SKM-1 treated with dmso at 0.1 percent for 144 hours (cell line): ENCODE results near the gene PTGIR.
"Not testable (repeated sequence)": the region's sequence is repeated elsewhere in the genome, so short reads cannot be mapped to it uniquely, and the experiment has no call there.

ENCODE experiments used
- DNase-seq: peaks from one replicate; lab custom pipeline; 2025; ENCODE audit not compliant: unreplicated experiment; lab: John Stamatoyannopoulos, UW

Gene PTGIR

DNA sequence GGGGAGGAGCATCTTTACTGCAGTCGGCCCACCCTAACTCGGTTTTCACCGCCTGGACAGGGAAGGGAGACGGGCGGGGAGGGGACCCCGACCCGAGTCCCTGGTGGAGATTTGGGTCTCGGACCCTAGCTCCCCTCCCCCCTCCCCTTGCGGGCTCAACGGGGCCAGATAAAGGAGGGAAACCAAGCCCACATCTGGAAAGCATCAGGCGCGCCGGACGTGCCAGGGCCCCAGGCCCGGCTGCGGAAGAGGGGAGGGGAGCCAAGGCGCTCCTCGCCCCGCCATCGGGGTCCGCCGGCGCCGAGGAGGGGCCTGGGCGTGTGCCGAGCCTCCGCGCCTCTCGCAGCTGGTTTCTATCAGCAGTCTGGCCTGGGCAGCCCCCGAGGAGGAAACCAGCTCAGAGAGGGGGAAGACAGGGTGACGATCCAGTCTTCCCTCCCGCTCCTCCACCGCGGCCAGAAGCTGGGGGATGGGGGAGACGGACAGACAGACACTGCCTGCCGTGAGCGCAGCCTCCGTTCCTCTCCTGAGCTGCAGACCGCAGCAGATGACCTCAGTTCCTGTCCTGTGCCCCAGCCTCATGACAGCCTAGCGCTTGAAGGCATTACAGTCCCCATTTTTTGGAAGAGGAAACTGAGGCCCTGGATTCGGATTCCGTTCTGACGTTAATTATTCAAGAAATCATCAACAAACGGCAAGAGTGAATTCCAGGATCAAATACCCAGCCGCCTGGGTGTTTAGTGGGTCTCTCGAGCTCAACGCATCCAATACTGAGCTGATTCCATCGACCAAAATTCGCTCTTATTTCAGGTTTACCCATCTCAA lies 14.7 kb upstream of the PTGIR start:
- DNase-seq = peak; percentile 11

DNA sequence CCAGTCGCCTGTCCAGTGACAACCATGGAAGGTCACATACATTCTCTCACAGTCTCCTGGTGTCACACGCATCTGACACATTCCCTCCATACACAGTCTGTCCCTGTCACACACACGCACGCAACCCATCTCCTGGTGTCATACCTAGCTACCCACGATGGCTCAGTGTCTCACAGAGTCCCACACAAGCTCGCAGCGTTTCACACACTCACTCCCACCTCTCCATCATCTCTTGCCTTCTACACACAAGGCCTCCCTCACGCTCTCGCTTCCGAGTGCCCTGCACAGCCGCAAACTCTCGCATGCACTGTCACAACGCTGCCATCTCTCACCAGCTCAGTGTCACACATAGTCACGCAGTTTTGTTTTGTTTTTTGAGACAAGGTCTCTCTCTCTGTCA lies 12.3 kb upstream of the PTGIR start:
- DNase-seq = no peak

GRCh38 chr19:46635920-46636761 lies 11.3 kb upstream of the PTGIR start, which contains the start of gene GNG8:
GNG8 (minus strand) TSS chr19:46636202; CDS start chr19:46634682, 1,520 bp downstream.
- no peak for DNase-seq

GRCh38 chr19:46634656-46635218 lies 9.8 kb upstream of the PTGIR start:
- no peak for DNase-seq

GRCh38 chr19:46634045-46634655 lies 9.3 kb upstream of the PTGIR start:
- DNase-seq = no peak

- DNase-seq = no peak
Observed at GRCh38 chr19:46633130-46633529, 8.2 kb upstream of the PTGIR start.

DNA sequence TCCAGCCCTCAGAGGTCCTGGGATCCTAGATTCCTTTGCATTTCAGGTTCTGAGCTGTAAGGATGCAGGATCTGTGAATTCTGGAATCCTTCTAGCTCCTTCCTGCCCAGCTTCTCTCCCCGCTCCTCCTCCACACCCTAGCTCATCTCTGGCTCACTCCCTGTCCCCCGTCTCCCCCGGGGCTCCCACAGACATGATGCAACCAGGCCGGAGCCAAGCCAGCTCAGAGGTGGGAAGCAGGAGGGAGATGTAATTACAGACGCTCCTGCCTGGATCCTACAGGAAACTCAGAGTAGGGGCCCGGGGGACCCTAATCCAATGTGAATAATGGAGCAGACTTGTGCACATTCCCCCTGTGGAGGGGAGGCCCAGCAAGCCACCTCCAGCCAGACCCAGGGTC lies 6.6 kb upstream of the PTGIR start:
- DNase-seq = no peak

DNA sequence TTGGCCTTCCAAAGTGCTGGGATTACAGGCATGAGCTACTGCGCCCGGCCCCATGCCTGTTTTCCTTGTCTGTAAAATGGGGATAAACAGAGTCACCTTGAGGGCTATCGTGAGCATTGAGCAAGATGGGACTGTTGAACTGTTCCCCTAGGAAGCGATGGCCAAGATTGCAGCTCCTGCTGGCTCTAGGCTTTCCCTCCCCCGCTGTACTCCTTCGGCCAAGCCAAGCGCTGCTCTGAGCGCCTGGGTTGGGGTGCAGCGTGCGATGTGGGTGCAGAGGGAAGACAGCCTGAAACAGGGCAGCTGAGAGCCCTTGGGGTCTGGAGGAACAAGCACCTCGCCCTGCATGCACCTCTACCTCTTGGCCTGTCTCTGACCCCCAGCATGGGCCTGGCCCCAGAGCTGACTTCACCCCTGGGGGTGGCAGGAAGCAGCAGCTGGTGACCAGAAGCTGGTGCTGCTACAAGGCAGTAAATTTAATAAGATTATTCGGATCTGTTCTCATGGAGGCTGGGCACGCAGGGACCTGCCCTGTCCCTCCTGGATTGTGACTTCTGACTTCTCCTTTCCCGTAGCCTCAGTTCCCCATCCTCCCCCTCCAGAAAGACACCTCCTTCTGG lies 5.8 kb upstream of the PTGIR start:
- no peak for DNase-seq

- DNase-seq = no peak
Observed at GRCh38 chr19:46629546-46630025, 4.7 kb upstream of the PTGIR start.

DNA sequence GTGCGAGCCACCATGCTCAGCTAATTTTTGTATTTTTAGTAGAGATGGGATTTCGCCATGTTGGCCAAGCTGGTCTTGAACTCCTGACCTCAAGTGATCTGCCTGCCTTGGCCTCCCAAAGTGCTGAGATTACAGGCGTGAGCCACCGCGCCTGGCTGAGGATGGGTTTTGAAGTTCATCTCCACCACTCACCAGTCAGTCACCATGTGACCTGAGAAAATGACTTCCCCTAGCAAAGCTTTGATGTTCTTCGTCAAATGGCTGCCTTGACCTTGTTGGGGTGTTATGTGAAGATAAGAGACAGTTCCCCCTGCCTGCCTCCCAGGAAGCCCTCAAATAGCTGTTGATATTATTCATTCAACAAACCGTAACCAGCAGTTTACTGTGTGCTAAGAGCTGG lies 4.1 kb upstream of the PTGIR start:
- not testable (repeated sequence) for DNase-seq

DNA sequence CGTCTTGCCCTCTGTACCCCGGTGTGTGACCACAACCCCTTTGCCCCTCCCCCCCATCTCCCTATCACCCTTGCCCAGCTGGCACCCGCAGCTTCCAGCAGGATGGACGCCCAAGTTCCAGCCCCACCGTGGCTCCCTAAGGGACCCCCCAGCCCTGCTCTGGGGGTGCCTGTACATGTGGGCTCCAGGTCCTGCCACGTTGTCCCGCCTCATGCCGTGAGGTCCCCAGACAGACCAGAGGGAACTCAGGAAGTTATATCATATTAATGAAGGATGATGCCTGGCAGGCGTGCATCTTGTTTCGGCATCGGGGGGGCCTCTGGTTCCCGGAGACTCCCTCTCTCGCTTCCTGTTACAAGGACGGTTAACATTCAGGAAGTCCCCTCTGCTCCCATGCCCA lies 1.6 kb upstream of the PTGIR start:
- no peak for DNase-seq

GRCh38 chr19:46625731-46626130 lies 842 bp upstream of the PTGIR start:
- DNase-seq = no peak

GRCh38 chr19:46623915-46624502 lies 880 bp downstream of the PTGIR start:
- DNase-seq = no peak

GRCh38 chr19:46622118-46622446 lies 2.8 kb downstream of the PTGIR start:
- no peak for DNase-seq

DNA sequence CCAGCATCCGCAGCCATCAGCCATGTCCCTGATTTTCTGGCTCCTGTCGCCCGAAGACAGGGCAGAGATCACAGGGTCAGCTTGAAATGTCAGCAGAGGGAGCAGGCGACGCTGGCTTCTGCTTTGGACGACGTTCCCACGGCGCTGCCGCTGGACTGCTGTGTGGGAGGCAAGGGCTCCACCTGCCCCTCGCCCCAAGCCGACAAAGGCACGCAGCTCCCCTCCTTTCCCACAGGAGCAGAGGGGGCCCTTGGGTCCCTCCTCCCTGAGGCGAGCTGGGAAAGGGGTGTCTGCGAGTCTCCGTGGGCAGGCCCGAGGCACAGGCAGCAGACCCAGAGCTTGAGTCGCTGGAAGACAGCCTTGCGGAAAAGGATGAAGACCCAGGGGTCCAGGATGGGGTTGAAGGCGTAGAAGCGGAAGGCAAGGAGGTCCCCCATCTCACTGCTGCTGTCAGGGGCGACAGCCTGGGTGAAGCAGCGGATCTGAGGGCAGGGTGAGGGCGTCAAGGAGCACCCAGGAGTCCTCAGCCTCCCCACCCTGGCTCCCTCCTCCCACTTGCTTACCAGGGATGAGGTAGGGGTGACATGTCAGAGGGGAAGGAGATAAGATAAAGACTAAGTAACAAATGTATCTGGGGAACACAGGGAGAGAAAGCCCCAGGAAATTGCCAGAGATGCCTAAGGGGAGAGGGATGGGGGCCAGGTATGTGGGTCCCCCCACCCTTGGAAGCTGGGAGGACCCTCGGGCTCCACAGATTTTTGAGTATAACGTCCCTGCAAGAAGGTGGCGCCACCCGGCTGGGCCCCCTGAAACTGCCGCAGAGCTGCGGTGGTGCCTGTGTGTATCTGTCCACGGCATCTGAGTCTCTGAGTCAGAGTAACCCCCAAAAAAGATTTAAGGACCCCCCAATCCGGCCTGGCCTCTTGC lies 3.4 kb downstream of the PTGIR start:
- no peak for DNase-seq

GRCh38 chr19:46620716-46621115 lies 4.2 kb downstream of the PTGIR start:
- DNase-seq = no peak

DNA sequence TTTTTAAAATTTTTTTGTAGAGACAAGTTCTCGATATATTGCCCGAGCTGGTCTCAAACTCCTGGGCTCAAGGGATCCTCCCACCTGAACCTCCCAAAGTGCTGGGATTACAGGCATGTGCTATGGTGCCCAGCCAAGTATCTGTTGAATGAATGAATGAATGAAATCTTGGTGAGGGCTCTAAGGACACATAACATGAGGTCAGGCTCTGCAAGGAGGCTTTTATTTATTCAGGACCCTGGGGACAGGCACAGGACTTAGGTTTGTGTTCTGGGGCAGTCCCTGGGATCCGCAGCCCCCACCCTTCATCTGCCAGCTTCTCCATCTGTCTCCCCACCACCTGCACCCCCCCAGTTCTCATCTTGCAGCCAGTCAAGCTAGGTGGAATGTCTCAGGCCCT lies 4.6 kb downstream of the PTGIR start:
- no peak for DNase-seq

DNA sequence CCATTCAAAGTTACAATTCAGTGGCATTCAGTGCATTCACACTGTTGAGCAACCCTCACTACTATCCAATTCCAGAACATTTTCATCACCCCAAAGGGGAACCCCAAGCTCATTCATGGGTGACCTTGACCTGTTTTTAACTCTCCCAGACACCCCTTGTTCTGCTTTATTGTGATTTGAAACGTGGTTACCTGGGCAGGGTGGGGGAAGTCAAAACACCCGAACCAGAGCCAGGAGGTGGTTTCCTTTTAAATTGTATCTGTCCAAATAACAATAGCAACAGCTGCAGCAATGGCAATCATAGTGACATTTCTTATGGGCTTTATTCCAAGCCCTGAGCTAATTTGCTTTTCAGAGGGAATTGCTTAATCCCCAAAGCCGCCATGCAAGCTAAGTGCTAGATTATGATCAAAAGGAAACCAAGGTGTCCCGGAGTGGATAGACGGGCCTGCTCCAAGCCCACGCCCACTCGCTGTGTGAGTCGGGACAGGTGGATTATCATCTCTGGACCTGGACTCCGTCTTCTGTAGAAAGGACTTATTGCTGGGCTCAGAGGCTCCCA lies 6.1 kb downstream of the PTGIR start:
- no peak for DNase-seq

DNA sequence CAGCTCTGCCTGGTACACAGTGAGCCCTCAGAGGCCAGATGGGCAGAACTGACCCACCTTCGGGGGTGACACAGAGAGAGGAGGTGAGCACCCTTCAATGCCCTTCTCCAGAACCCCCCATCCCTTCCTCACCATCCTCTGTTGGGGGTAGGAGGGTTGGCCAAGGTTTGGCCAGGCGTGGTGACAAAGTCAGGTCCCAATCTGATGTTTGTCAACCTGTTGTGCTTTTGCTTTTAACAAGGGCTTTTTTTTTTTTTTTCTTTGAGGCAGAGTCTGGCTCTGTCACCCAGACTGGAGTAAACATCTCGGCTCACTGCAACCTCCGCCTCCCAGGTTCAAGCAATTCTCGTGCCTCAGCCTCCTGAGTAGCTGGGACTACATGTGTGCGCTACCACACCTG lies 7.3 kb downstream of the PTGIR start:
- no peak for DNase-seq
